ENCODE data around the gene DPY19L2. TPM values are rescaled to one million over a fixed set of nuclear protein-coding genes. Genes with fewer than 3 reads are reported as not detected.
"Not testable (repeated sequence)": the region's sequence is repeated elsewhere in the genome, so short reads cannot be mapped to it uniquely, and the experiment has no call there.

Gene DPY19L2
- total RNA-seq, 1 donor from 2014 or later = 14.7 TPM

DNA sequence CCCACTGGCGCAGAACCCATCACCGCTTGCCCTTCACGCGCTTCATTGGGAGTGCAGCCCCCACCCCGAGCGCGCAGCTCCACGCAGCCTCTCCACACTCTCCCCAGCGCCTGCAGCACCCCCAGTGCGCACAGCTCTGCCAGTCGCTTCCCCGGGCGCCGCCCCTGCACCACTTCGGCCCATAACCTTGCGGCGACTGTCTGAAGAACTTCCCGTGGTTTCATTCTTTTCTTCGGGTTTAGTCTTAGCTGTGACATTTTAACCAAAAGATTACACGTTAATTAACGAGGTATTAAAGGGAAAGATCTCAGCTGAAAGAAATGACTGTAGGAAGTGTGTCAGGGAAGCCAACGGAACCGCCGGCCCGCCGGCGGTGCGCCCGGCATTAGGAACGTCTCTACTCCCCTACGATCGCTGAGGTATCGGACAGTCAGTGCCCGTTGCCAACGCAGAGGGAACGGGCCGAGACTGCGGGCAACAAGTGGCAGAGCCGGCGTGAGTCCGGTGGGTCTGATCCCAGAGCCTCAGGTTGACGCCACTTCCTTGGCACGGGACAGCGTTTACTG is 590 bp upstream of the DPY19L2 start:
- DNase-seq (ENCODE audit: low spot score) = peak; percentile 33
- H4K20me1 ChIP-seq (ENCODE audit: low read depth); H3K36me3 Mint-ChIP-seq; H3K27ac ChIP-seq; H3K27ac Mint-ChIP-seq; H3K36me3 ChIP-seq; H3K9ac ChIP-seq; H3K4me1 ChIP-seq; H3K9me3 Mint-ChIP-seq; H3K27me3 Mint-ChIP-seq (ENCODE audit: insufficient read depth, low read depth); H3K9me3 ChIP-seq (ENCODE audit: low read depth); H3K79me2 ChIP-seq (ENCODE audit: low read depth); H3F3A ChIP-seq (ENCODE audit: low read depth): not testable (repeated sequence)
- Histone ChIP-seq H3K27me3 (peaks cover 23% of the 10 kb centered on the region), H3K4me2 (peak overlapping the region; percentile 95), H2AFZ (replicated peaks) (peak overlapping the region; percentile 98), H3K4me3 (peak overlapping the region; percentile 74)
- TF ChIP-seq EZH2 (IDR thresholded peaks at IDR 0.05) = peak; percentile 65
- peak; percentile 47 for TF ChIP-seq EZH2phosphoT487 (IDR thresholded peaks at IDR 0.05)
- Mint-ChIP-seq H3K4me3 (peak overlapping the region; percentile 88), H3K4me1 (peaks cover 17% of the 10 kb centered on the region)

- not testable (repeated sequence) for H3K27me3 ChIP-seq; H3K4me1 ChIP-seq; H2AFZ ChIP-seq (replicated peaks); H3K4me3 ChIP-seq; H4K20me1 ChIP-seq (ENCODE audit: low read depth); H3K36me3 ChIP-seq; H3K9me3 ChIP-seq (ENCODE audit: low read depth); H3K27ac Mint-ChIP-seq; H3K9ac ChIP-seq; H3K4me2 ChIP-seq; H3K4me3 Mint-ChIP-seq; DNase-seq (ENCODE audit: low spot score); H3K27me3 Mint-ChIP-seq (ENCODE audit: insufficient read depth, low read depth); H3K36me3 Mint-ChIP-seq; H3K79me2 ChIP-seq (ENCODE audit: low read depth); H3K9me3 Mint-ChIP-seq; H3F3A ChIP-seq (ENCODE audit: low read depth); H3K27ac ChIP-seq
- peaks cover 17% of the 10 kb centered on the region for H3K4me1 Mint-ChIP-seq
Measured at GRCh38 chr12:63663005-63663404, 5.3 kb downstream of the DPY19L2 start.

GRCh38 chr12:63658501-63658900 is 9.8 kb downstream of the DPY19L2 start:
- H3K4me3 Mint-ChIP-seq; DNase-seq (ENCODE audit: low spot score); H3K27ac ChIP-seq; H3K4me3 ChIP-seq; H4K20me1 ChIP-seq (ENCODE audit: low read depth); H3K27ac Mint-ChIP-seq; H2AFZ ChIP-seq (replicated peaks); H3K9ac ChIP-seq; H3K9me3 Mint-ChIP-seq; H3K4me1 ChIP-seq; H3K9me3 ChIP-seq (ENCODE audit: low read depth); H3K27me3 Mint-ChIP-seq (ENCODE audit: insufficient read depth, low read depth); H3K36me3 ChIP-seq; H3K4me1 Mint-ChIP-seq; H3K79me2 ChIP-seq (ENCODE audit: low read depth); H3K4me2 ChIP-seq; H3F3A ChIP-seq (ENCODE audit: low read depth); H3K27me3 ChIP-seq: not testable (repeated sequence)
- peaks cover 10% of the 10 kb centered on the region for H3K36me3 Mint-ChIP-seq

DNA sequence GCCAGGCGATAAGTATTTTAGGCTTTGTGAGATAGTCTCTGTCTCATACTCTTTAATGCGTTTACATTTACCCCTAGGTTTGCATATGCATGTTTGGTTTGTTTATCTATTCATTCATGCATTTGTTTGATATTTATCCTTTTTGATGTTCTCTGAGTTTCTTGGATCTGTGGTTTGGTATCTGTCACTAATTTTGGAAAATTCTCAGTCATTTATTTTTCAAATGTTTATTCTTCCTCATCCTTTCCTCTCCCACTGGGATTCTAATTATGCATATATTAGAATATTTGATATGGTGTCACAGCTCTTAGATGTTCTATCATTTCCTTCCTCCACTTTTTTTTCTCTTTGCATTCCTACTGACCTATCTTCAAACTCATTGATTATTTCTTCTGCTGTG is 11.9 kb downstream of the DPY19L2 start:
- H3K9ac ChIP-seq; H3K27me3 Mint-ChIP-seq (ENCODE audit: insufficient read depth, low read depth); H2AFZ ChIP-seq (replicated peaks); DNase-seq (ENCODE audit: low spot score); H3K27ac Mint-ChIP-seq; H3K36me3 ChIP-seq; H3K4me1 Mint-ChIP-seq; H3K9me3 ChIP-seq (ENCODE audit: low read depth); H4K20me1 ChIP-seq (ENCODE audit: low read depth); H3K4me2 ChIP-seq; H3K4me3 Mint-ChIP-seq; H3K4me1 ChIP-seq; H3K27me3 ChIP-seq; H3K79me2 ChIP-seq (ENCODE audit: low read depth); H3F3A ChIP-seq (ENCODE audit: low read depth); H3K27ac ChIP-seq; H3K4me3 ChIP-seq; H3K9me3 Mint-ChIP-seq: not testable (repeated sequence)
- H3K36me3 Mint-ChIP-seq = peaks cover 10% of the 10 kb centered on the region

DNA sequence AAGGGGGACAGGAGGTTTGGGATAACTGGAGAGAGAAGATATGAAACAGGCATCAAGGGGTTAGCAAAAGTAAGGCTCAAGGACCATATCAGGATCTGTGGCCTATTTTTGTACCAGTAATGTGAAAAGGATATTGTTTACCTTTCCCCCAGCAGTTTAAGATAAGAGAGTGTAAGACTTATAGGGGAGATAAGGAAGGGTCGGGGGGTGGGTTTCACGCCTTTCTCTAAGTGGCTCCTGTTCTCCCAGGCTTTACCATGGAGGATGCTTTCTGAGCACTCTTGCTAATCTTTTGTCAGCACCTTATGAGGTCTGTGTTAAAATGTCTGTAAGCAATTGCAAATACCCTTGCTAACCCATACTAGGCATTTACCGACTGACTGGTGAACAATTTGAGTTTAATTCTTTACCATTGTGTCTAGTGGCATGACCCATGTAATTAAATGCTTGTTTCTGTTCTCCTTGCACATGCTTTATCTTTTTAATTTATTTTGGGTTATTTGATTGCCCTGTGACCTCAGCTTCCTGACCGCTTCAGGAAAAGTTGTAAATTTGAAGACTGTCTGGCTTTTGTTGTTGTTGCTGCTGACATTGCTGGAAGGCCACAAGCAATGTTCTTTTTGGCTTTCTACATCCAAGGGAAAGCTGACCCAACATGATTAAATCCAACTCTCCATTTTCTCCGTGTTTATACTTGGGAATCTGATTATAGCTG is 12.6 kb downstream of the DPY19L2 start:
- not testable (repeated sequence) for H3K27ac Mint-ChIP-seq; H3K27ac ChIP-seq; H3K27me3 ChIP-seq; H3K4me3 ChIP-seq; H3K4me1 ChIP-seq; H3K9me3 ChIP-seq (ENCODE audit: low read depth); H2AFZ ChIP-seq (replicated peaks); H3F3A ChIP-seq (ENCODE audit: low read depth); H3K9ac ChIP-seq; H3K4me3 Mint-ChIP-seq; H3K36me3 ChIP-seq; H3K4me1 Mint-ChIP-seq; H4K20me1 ChIP-seq (ENCODE audit: low read depth); H3K27me3 Mint-ChIP-seq (ENCODE audit: insufficient read depth, low read depth); DNase-seq (ENCODE audit: low spot score); H3K9me3 Mint-ChIP-seq; H3K79me2 ChIP-seq (ENCODE audit: low read depth); H3K4me2 ChIP-seq
- peaks cover 11% of the 10 kb centered on the region for H3K36me3 Mint-ChIP-seq

- H3F3A ChIP-seq (ENCODE audit: low read depth); H3K4me2 ChIP-seq; DNase-seq (ENCODE audit: low spot score); H3K4me3 Mint-ChIP-seq; H3K36me3 ChIP-seq; H3K4me1 Mint-ChIP-seq; H3K27ac Mint-ChIP-seq; H2AFZ ChIP-seq (replicated peaks); H4K20me1 ChIP-seq (ENCODE audit: low read depth); H3K27me3 ChIP-seq; H3K4me3 ChIP-seq; H3K27ac ChIP-seq; H3K79me2 ChIP-seq (ENCODE audit: low read depth); H3K27me3 Mint-ChIP-seq (ENCODE audit: insufficient read depth, low read depth); H3K9me3 Mint-ChIP-seq; H3K4me1 ChIP-seq; H3K9me3 ChIP-seq (ENCODE audit: low read depth); H3K9ac ChIP-seq: not testable (repeated sequence)
- H3K36me3 Mint-ChIP-seq = peaks cover 11% of the 10 kb centered on the region
Measured at GRCh38 chr12:63654481-63654880, 13.8 kb downstream of the DPY19L2 start.

GRCh38 chr12:63649517-63649916 is 18.8 kb downstream of the DPY19L2 start:
- H3K27ac ChIP-seq; DNase-seq (ENCODE audit: low spot score); H3K4me1 ChIP-seq; H2AFZ ChIP-seq (replicated peaks); H3F3A ChIP-seq (ENCODE audit: low read depth); H3K9ac ChIP-seq; H3K4me3 Mint-ChIP-seq; H3K27ac Mint-ChIP-seq; H3K79me2 ChIP-seq (ENCODE audit: low read depth); H4K20me1 ChIP-seq (ENCODE audit: low read depth); H3K4me1 Mint-ChIP-seq; H3K27me3 ChIP-seq; H3K27me3 Mint-ChIP-seq (ENCODE audit: insufficient read depth, low read depth); H3K4me2 ChIP-seq; H3K36me3 Mint-ChIP-seq; H3K9me3 ChIP-seq (ENCODE audit: low read depth); H3K4me3 ChIP-seq; H3K36me3 ChIP-seq; H3K9me3 Mint-ChIP-seq: not testable (repeated sequence)

Data from neural progenitor cell (in vitro differentiated cells).